ENCODE data around the gene PRKACG.

Gene PRKACG

DNA sequence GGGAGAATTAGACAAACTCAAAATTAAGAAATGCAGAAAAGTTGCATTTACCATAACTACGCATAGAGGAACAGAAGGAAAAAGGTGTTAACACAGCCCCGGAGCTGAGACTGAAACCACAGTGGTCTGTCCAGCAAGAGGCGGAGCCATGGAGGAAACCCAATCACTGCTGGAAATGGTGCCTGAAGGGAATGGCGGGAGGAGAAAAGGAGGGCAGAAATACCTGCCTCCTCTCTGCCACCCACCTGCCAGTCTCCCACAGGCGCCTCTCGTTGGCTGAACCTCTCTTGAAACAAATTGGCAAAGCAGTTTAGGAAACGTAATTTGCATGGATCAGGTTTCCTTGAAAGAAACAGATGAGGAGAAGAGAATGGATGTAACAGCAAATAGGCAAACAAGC, 9.7 kb upstream of the PRKACG start:
- no peak overlapping the region for H3K9ac ChIP-seq (ENCODE audit: low read depth, low read length)
- no peak overlapping the region for H3K4me3 ChIP-seq (ENCODE audit: low read length)
- H3K36me3 ChIP-seq (ENCODE audit: insufficient read depth, low read length), result no peaks in the 10 kb centered on the region
- H3K4me1 ChIP-seq (ENCODE audit: control insufficient read depth, insufficient read depth, low read length), result no peaks in the 10 kb centered on the region
- H3K4me2 ChIP-seq (ENCODE audit: low read length), result no peak overlapping the region
- H3K27me3 ChIP-seq (ENCODE audit: control insufficient read depth, insufficient read depth, low read length), result peaks cover 28% of the 10 kb centered on the region
- H3K9me3 ChIP-seq (replicated peaks; ENCODE audit: low read length), result no peaks in the 10 kb centered on the region

DNA sequence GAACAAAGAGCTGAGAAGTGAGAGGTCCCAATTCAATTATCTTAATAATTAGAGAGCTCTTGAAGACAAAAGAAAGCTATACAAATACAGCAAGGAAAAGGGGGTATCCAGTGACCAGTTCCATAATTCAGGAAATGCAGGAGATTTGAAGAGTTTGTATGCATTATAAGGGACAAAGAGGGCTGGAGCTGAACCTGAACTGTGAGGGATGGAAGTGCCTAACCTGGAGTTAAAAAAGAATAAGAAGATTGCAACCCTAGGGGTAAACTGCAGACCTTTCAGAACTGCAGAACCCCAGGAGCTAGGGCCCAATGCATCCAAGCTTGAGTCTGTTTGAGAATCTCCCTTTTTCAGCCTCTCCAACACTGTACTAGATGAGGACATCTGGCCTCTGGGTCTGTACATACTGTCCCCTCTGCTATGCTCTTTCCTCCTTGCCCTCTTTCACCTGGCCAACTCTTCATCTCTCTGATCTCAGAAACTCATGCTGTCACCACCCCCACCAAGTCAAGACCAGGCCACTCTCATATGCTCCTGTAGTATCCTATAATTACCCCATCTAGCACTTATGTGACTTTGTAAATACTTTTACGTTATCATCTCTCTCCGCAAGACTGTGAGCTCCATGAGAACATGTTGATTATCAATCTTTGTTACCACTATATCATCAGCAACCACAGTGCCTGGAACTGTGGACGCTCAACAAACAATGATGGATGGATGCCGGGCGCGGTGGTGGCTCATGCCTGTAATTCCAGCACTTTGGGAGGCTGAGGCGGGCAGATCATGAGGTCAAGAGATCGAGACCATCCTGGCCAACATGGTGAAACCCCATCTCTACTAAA, 6.6 kb upstream of the PRKACG start:
- Histone ChIP-seq H3K4me3 (ENCODE audit: low read length) (no peak overlapping the region), H3K9me3 (replicated peaks; ENCODE audit: low read length) (no peaks in the 10 kb centered on the region), H3K27me3 (ENCODE audit: control insufficient read depth, insufficient read depth, low read length) (peaks cover 44% of the 10 kb centered on the region), H3K4me2 (ENCODE audit: low read length) (no peak overlapping the region), H3K9ac (ENCODE audit: low read depth, low read length) (no peak overlapping the region), H3K36me3 (ENCODE audit: insufficient read depth, low read length) (no peaks in the 10 kb centered on the region), H3K4me1 (ENCODE audit: control insufficient read depth, insufficient read depth, low read length) (no peaks in the 10 kb centered on the region)

DNA sequence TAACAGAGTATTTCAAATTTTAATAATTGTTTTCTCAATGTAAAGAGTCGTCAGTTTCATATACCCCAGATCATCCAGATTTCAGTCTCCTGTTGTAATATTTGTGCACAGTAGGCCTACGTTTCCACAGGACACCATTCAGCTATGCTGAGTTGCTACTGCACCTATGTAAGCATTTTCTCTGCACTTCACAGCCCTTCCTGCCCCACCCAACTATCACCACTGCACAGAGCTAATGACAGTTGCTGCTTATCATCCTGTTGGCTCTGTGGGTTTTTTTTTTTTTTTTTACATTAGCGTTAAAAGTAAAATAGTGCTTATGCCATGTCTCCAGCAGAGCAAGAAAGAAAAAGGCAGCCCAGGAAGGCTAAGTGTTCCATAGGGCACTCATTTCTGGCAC, 5.9 kb upstream of the PRKACG start:
- Histone ChIP-seq H3K36me3 (ENCODE audit: insufficient read depth, low read length) (no peaks in the 10 kb centered on the region), H3K4me3 (ENCODE audit: low read length) (no peak overlapping the region), H3K9ac (ENCODE audit: low read depth, low read length) (no peak overlapping the region), H3K9me3 (replicated peaks; ENCODE audit: low read length) (no peaks in the 10 kb centered on the region), H3K4me2 (ENCODE audit: low read length) (no peak overlapping the region), H3K27me3 (ENCODE audit: control insufficient read depth, insufficient read depth, low read length) (peaks cover 47% of the 10 kb centered on the region), H3K4me1 (ENCODE audit: control insufficient read depth, insufficient read depth, low read length) (no peaks in the 10 kb centered on the region)

DNA sequence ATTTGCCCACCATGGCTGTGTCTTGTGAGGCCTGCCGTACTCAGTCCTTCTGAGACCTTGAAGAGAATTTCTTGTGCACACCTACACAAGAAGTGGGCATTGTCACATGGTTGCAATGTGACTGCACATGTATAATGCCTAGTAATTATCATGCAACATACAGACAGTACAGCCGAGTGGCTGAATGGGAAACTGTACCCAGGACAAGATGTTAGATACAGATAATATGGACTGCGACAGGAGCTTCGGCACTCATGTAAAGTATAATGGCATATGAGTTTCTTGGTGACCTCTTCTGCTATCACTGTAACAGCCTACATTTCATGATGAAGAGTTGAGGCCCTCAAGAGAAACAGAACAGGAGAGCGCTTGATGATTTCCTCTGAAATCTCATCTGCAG, 4.8 kb upstream of the PRKACG start:
- Histone ChIP-seq H3K9me3 (replicated peaks; ENCODE audit: low read length) (no peaks in the 10 kb centered on the region), H3K4me3 (ENCODE audit: low read length) (no peak overlapping the region), H3K9ac (ENCODE audit: low read depth, low read length) (no peak overlapping the region), H3K36me3 (ENCODE audit: insufficient read depth, low read length) (no peaks in the 10 kb centered on the region), H3K4me2 (ENCODE audit: low read length) (no peak overlapping the region), H3K27me3 (ENCODE audit: control insufficient read depth, insufficient read depth, low read length) (peaks cover 36% of the 10 kb centered on the region), H3K4me1 (ENCODE audit: control insufficient read depth, insufficient read depth, low read length) (no peaks in the 10 kb centered on the region)

DNA sequence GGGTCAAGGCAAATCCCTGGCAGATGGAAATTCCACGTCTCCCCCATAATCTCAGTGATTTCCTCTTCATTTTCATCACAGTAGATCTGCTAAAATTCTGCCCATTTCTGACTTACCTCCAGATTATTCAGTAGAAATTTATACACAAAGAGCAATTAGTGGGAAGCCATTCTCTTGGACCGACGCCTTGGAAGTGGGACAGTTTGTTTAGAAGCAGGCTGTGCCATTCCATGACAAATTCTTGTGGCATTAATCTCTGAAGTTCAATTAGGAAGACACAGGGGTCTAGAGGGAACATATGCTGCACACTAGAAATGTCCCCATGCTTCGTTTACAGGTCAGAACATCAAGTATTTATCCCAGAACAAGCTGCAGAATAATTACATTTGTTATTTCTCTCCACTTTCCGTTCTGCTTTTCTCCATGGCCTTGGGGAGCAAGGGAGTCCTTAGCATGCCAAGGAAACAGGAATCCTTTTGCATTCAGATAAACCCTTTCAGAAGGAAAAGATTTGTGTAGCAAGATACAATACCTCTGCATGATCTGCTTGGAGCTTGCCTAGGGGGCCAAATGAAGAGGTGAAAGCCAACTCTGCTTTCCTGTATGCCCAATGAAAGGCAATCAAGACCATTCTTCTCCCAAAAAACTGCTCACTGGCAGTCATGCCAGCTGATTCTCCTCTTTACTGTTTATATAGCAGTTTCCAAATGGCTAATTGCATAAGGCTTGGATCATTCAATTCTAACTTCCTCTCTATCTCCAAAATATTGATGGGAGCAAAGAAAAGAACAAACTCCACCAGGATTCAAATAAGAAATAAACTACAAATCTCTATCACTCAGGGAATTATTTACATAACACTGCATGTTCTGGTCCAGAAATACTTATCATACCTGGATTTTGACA, 2.5 kb upstream of the PRKACG start:
- H3K4me2 ChIP-seq (ENCODE audit: low read length), result no peak overlapping the region
- H3K36me3 ChIP-seq (ENCODE audit: insufficient read depth, low read length), result no peaks in the 10 kb centered on the region
- H3K4me3 ChIP-seq (ENCODE audit: low read length), result no peak overlapping the region
- peaks cover 28% of the 10 kb centered on the region for H3K27me3 ChIP-seq (ENCODE audit: control insufficient read depth, insufficient read depth, low read length)
- no peaks in the 10 kb centered on the region for H3K9me3 ChIP-seq (replicated peaks; ENCODE audit: low read length)
- H3K4me1 ChIP-seq (ENCODE audit: control insufficient read depth, insufficient read depth, low read length), result no peaks in the 10 kb centered on the region
- H3K9ac ChIP-seq (ENCODE audit: low read depth, low read length), result no peak overlapping the region

DNA sequence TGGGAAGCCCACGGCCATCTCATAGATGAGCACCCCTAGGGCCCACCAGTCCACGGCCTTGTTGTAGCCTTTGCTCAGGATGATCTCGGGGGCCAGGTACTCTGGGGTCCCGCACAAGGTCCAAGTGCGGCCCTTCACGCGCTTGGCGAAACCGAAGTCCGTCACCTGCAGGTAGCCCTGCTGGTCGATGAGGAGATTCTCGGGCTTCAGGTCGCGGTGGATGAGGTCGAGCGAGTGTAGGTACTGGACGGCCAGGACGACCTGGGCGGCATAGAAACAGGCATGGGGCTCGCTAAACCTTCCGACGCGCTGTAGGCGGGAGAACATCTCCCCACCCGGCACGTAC, 558 bp downstream of the PRKACG start:
- Histone ChIP-seq H3K4me1 (ENCODE audit: control insufficient read depth, insufficient read depth, low read length) (no peaks in the 10 kb centered on the region), H3K36me3 (ENCODE audit: insufficient read depth, low read length) (no peaks in the 10 kb centered on the region), H3K9ac (ENCODE audit: low read depth, low read length) (no peak overlapping the region), H3K27me3 (ENCODE audit: control insufficient read depth, insufficient read depth, low read length) (peaks cover 23% of the 10 kb centered on the region), H3K9me3 (replicated peaks; ENCODE audit: low read length) (no peaks in the 10 kb centered on the region), H3K4me3 (ENCODE audit: low read length) (no peak overlapping the region), H3K4me2 (ENCODE audit: low read length) (no peak overlapping the region)

DNA sequence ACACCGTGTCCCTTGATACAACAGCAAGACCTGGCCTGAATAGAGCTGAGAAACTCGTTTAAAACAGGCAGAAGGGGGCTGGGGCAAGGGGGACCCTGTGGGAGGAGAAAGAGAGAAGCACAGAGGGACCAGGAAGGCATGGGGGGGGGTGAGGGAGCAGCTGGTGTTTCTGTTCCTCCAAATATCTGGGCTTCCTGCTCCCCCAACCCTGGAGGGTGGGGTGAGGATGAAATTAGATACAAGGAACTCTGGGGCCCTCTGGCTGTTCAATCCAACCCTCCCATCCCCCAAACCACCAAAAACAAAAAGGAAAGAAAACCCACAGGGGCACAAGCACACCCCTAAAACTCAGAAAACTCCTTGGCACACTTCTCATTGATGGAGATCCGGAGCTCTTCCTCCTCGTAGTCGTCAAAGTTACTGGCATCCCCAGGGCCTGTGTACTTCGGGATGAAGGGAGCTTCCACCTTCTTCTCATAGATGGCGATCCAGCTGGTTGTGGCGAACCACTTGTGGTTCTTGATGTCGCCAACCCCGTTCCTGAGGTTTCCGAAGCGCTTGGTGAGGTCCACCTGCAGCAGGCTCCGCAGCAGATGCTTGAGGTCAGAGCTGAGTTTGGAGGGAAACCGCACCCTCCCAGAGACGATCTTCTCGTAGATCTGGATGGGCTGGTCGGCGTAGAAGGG, 1.1 kb downstream of the PRKACG start:
- no peak overlapping the region for H3K4me2 ChIP-seq (ENCODE audit: low read length)
- H3K36me3 ChIP-seq (ENCODE audit: insufficient read depth, low read length), result no peaks in the 10 kb centered on the region
- H3K27me3 ChIP-seq (ENCODE audit: control insufficient read depth, insufficient read depth, low read length), result peaks cover 24% of the 10 kb centered on the region
- H3K4me1 ChIP-seq (ENCODE audit: control insufficient read depth, insufficient read depth, low read length), result no peaks in the 10 kb centered on the region
- no peaks in the 10 kb centered on the region for H3K9me3 ChIP-seq (replicated peaks; ENCODE audit: low read length)
- H3K4me3 ChIP-seq (ENCODE audit: low read length), result no peak overlapping the region
- H3K9ac ChIP-seq (ENCODE audit: low read depth, low read length), result no peak overlapping the region

DNA sequence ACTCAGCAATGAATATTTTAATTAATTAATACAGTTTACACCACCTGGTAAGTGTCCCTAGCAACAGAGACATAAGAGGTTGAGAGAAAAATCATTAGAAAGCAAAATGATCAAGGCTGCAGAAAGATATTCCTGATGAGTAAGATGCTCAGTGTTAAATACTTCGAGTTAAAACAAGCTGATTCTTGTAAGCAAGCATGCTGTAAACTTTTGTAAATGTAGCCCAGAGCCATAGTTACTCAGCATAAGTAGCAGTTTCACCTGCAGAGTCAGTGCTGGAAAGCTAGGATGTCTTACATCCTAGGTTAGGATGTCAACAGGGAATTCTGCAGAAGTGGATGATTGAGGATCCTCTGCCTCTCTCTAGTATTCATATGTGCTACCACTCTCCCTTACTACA, 4.2 kb downstream of the PRKACG start:
- Histone ChIP-seq H3K4me1 (ENCODE audit: control insufficient read depth, insufficient read depth, low read length) (no peaks in the 10 kb centered on the region), H3K4me2 (ENCODE audit: low read length) (no peak overlapping the region), H3K9me3 (replicated peaks; ENCODE audit: low read length) (no peaks in the 10 kb centered on the region), H3K4me3 (ENCODE audit: low read length) (no peak overlapping the region), H3K9ac (ENCODE audit: low read depth, low read length) (no peak overlapping the region), H3K27me3 (ENCODE audit: control insufficient read depth, insufficient read depth, low read length) (peaks cover 10% of the 10 kb centered on the region), H3K36me3 (ENCODE audit: insufficient read depth, low read length) (no peaks in the 10 kb centered on the region)

DNA sequence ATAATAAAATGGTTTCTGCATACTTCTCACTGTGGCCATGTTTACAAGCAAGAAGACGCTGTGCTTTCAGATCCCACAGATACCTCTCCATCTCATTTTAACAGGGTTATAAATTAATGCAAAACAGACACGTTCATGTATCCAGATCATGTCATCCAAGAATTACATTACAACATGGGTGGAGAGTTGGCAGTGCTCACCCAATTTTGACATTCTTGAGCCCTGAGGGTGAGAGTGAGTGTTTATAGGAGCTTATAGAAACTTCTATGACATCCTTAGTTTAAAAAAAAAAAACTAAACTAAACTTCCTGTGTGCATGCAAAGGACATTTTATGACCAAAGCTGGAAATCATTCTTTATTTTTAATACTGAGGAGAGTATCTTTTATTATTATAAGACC, 9.1 kb downstream of the PRKACG start:
- H3K9ac ChIP-seq (ENCODE audit: low read depth, low read length), result no peak overlapping the region

DNA sequence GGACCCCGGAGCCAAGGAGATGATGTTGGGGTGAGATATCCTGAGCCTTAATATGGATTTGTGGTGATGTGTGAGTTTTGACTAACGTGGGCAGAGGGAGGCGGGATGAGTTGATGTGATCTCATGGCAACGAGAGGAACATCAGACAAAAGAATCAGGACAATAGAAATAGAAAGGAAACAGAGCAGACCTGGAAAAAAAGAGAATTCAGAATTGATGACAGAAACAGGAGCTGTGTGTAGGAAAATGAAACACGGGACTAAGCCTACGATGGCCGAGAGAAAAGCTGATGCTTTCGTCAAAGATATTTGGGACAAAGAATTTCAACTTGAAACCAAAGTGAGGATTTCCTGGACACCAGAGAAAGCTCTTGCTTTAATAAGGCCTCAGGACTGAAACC, 10.9 kb downstream of the PRKACG start:
- Histone ChIP-seq H3K36me3 (ENCODE audit: insufficient read depth, low read length) (no peaks in the 10 kb centered on the region), H3K4me2 (ENCODE audit: low read length) (no peak overlapping the region), H3K4me1 (ENCODE audit: control insufficient read depth, insufficient read depth, low read length) (no peaks in the 10 kb centered on the region), H3K4me3 (ENCODE audit: low read length) (no peak overlapping the region), H3K9ac (ENCODE audit: low read depth, low read length) (no peak overlapping the region), H3K27me3 (ENCODE audit: control insufficient read depth, insufficient read depth, low read length) (peaks cover 29% of the 10 kb centered on the region), H3K9me3 (replicated peaks; ENCODE audit: low read length) (no peaks in the 10 kb centered on the region)

More for the DNA sequence above, 9.1 kb downstream of the PRKACG start:
- Histone ChIP-seq H3K4me1 (ENCODE audit: control insufficient read depth, insufficient read depth, low read length) (no peaks in the 10 kb centered on the region), H3K4me2 (ENCODE audit: low read length) (no peak overlapping the region), H3K4me3 (ENCODE audit: low read length) (no peak overlapping the region), H3K9me3 (replicated peaks; ENCODE audit: low read length) (no peaks in the 10 kb centered on the region), H3K36me3 (ENCODE audit: insufficient read depth, low read length) (no peaks in the 10 kb centered on the region), H3K27me3 (ENCODE audit: control insufficient read depth, insufficient read depth, low read length) (peaks cover 27% of the 10 kb centered on the region)

DNA sequence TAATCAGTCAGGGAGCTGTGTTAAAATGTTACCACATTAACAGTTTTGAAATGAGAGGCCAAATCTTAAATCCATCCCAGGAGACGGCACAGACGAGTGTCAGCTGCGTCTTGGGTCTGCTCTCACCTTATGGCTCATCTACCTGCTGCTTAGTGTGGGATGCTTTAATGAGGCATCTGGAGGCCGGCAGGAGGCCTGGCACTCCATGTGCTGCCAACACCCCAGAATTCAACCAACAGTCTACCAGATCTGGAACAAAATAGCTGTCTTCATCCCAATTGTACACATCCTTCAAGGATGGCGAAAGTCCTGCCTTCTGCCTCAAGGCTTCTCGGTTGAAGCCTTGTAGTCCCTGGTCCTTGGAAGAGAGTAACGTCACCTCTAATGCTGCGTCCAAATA, 12.0 kb downstream of the PRKACG start:
- H3K36me3 ChIP-seq (ENCODE audit: insufficient read depth, low read length), result no peaks in the 10 kb centered on the region
- H3K9me3 ChIP-seq (replicated peaks; ENCODE audit: low read length), result no peaks in the 10 kb centered on the region
- H3K27me3 ChIP-seq (ENCODE audit: control insufficient read depth, insufficient read depth, low read length), result peaks cover 35% of the 10 kb centered on the region
- H3K9ac ChIP-seq (ENCODE audit: low read depth, low read length), result no peak overlapping the region
- no peaks in the 10 kb centered on the region for H3K4me1 ChIP-seq (ENCODE audit: control insufficient read depth, insufficient read depth, low read length)
- H3K4me3 ChIP-seq (ENCODE audit: low read length), result no peak overlapping the region
- no peak overlapping the region for H3K4me2 ChIP-seq (ENCODE audit: low read length)
